K562 (cell line): Measurements from ENCODE around the gene TRPM4. TPM values are rescaled to one million over a fixed set of nuclear protein-coding genes. Genes with fewer than 3 reads are reported as not detected.

Experiments used
- BHLHE40 ChIP-seq: IDR thresholded peaks from 2 replicates; pipeline ENCODE4 v1.6.1; 2011; ENCODE audit warnings: low read length, improper control_type of control experiment
- BRD4 ChIP-seq: fragments of 200-600 bp; sonication (generic); IDR thresholded peaks from 2 replicates; pipeline ENCODE4 v1.6.1; 2017; ENCODE audit warnings: inconsistent platforms
- CBX2 ChIP-seq: fragments of 200-600 bp; sonication (generic); IDR thresholded peaks from one replicate; pipeline ENCODE4 v1.6.1; 2012; ENCODE audit warnings: mild to moderate bottlenecking, low read length, inconsistent platforms; ENCODE audit not compliant: insufficient read depth, poor library complexity, severe bottlenecking
- FOXA3 ChIP-seq, 2 experiments: fragments of 450-650 bp in 1 of 2; sonication (generic) in 1 of 2; formaldehyde crosslinking; IDR thresholded peaks in 1 of 2; conservative IDR thresholded peaks in 1 of 2; 2 replicates each; pipeline versions ENCODE4 v1.4.0 to v1.8.0; 2020 to 2022; ENCODE audit warnings: mild to moderate bottlenecking in 2 of 2, missing genetic modification reagents in 1 of 2
- FOXJ2 ChIP-seq: fragments of 200-800 bp; sonication (Bioruptor generic); IDR thresholded peaks from 2 replicates; pipeline ENCODE4 v1.6.1; 2016; ENCODE audit warnings: missing genetic modification characterization, missing compliant biosample characterization
- GTF3C2 ChIP-seq: IDR thresholded peaks from 3 replicates; pipeline ENCODE4 v1.6.1; 2011; ENCODE audit warnings: borderline replicate concordance, mild to moderate bottlenecking, moderate library complexity; ENCODE audit not compliant: insufficient read length; ENCODE audit errors: extremely low read depth
- NFE2 ChIP-seq: IDR thresholded peaks from 2 replicates; pipeline ENCODE4 v1.6.1; 2014; ENCODE audit warnings: antibody characterized with exemption, low read depth
- NR2C1 ChIP-seq, 2 experiments: fragments of 450-650 bp; IDR thresholded peaks; 2 replicates each; pipeline ENCODE4 v1.6.1; 2017; ENCODE audit warnings: mild to moderate bottlenecking in 2 of 2, antibody characterized with exemption in 1 of 2, inconsistent platforms in 1 of 2, missing compliant biosample characterization in 1 of 2, missing genetic modification characterization in 1 of 2
- NRF1 ChIP-seq, 2 experiments: fragments of 450-650 bp; IDR thresholded peaks in 1 of 2; conservative IDR thresholded peaks in 1 of 2; 2 replicates each; pipeline ENCODE4 v1.6.1; 2014; ENCODE audit warnings: mild to moderate bottlenecking in 2 of 2
- PATZ1 ChIP-seq: fragments of 250-450 bp; sonication (Bioruptor Pico); IDR thresholded peaks from 2 replicates; pipeline ENCODE4 v1.5.0; 2020; ENCODE audit warnings: mild to moderate bottlenecking, borderline replicate concordance
- RBFOX2 ChIP-seq: fragments of 200-400 bp; formaldehyde crosslinking; IDR thresholded peaks from 2 replicates; pipeline ENCODE4 v1.6.1; 2017; ENCODE audit warnings: low read depth, mild to moderate bottlenecking, low read length, moderate library complexity
- SAP30 ChIP-seq: fragments of 200-600 bp; sonication (generic); IDR thresholded peaks from 2 replicates; pipeline ENCODE4 v1.6.1; 2012; ENCODE audit warnings: borderline replicate concordance, low read depth, mild to moderate bottlenecking, moderate library complexity, low read length, control low read depth, inconsistent platforms; ENCODE audit not compliant: insufficient read depth, poor library complexity, severe bottlenecking
- SIN3A ChIP-seq, 2 experiments: fragments of 150-350 bp in 1 of 2; IDR thresholded peaks; 2 replicates each; pipeline ENCODE4 v1.6.1; 2011 to 2016; ENCODE audit warnings: borderline replicate concordance in 2 of 2, low read depth in 2 of 2, low read length in 2 of 2, mild to moderate bottlenecking in 2 of 2, moderate library complexity in 2 of 2; ENCODE audit not compliant: control insufficient read depth in 1 of 2
- SUPT5H ChIP-seq: fragments of 450-650 bp; IDR thresholded peaks from 2 replicates; pipeline ENCODE4 v1.6.1; 2016
- ZNF12 ChIP-seq: sonication (generic); formaldehyde crosslinking; IDR thresholded peaks from 2 replicates; pipeline ENCODE4 v1.4.0; 2020; ENCODE audit warnings: mild to moderate bottlenecking, missing genetic modification reagents
- ZNF395 ChIP-seq: fragments of 200-800 bp; sonication (Bioruptor generic); IDR thresholded peaks from 2 replicates; pipeline ENCODE4 v1.6.1; 2017; ENCODE audit warnings: missing genetic modification characterization, missing compliant biosample characterization
- ZNF644 ChIP-seq: fragments of 200-800 bp; sonication (Bioruptor generic); IDR thresholded peaks from 2 replicates; pipeline ENCODE4 v1.6.1; 2016; ENCODE audit warnings: low read depth, missing genetic modification characterization, missing compliant biosample characterization
- ZNF780A ChIP-seq: fragments of 250-450 bp; sonication (Bioruptor Pico); IDR thresholded peaks from 2 replicates; pipeline ENCODE4 v1.5.0; 2021; ENCODE audit warnings: mild to moderate bottlenecking
- polyA plus RNA-seq, 8 experiments: library from polyadenylated mRNA; depleted of rRNA in 4 of 8; stranded (reverse) in 5 of 8; unstranded in 3 of 8; fragments of >200 nt; fragmentation: Nextera tagmentation in 2 of 8; fragmentation: Illumina TruSeq in 1 of 8; extraction: Ambion mirVana in 2 of 8; extraction: Trizol in 1 of 8; gene quantifications; 2 replicates each; pipeline versions ENCODE4 v1.2.1 to v1.2.3, GENCODE V29; 2011 to 2014; ENCODE audit warnings: inconsistent platforms in 1 of 8, missing spikeins in 1 of 8
- total RNA-seq, 7 experiments: library from RNA; depleted of rRNA in 6 of 7; stranded (reverse); fragments of >200 nt in 6 of 7; fragmentation: Illumina TruSeq in 2 of 7; extraction: Trizol in 2 of 7; gene quantifications; 2 replicates each; pipeline versions ENCODE4 v1.2.1 to v1.2.3, GENCODE V29; 2011 to 2021; ENCODE audit warnings: low replicate concordance in 1 of 7

Gene TRPM4
- total and polyA plus RNA-seq, 9 of the 15 experiments (the other 6 are each of a cell fraction or from before 2014, with no cell fraction given), result 6.5 to 45.4 (median 15.2) TPM

GRCh38 chr19:49117677-49118564 is 39.7 kb upstream of the TRPM4 start (continued):
- TF ChIP-seq BHLHE40 (peak; percentile 27; the same call in 1 of the 2 replicates), ZNF644 (tag) (no peak), SUPT5H (no peak), NRF1 (conservative IDR thresholded peaks at IDR 0.05 in 1 of 2, IDR thresholded peaks at IDR 0.05 in 1 of 2) (no peak), NFE2 (no peak), FOXJ2 (tag) (peak; percentile 26; the same call in 1 of the 2 replicates), CBX2 (no peak), GTF3C2 (no peak), ZNF12 (CRISPR knock-in tag) (no peak), BRD4 (no peak), PATZ1 (CRISPR knock-in tag) (no peak), NR2C1 (IDR thresholded peaks at IDR 0.05) (peak; percentile 86), NR2C1 (tag; IDR thresholded peaks at IDR 0.05) (peak; percentile 87), SAP30 (peak; percentile 18), ZNF780A (CRISPR knock-in tag) (no peak), FOXA3 (CRISPR knock-in tag; conservative IDR thresholded peaks at IDR 0.05 in 1 of 2, IDR thresholded peaks at IDR 0.05 in 1 of 2) (0 out of 4 replicates have a peak, but pooled peaks of 1 of the 2 experiments have one; percentile 17), ZNF395 (CRISPR knock-in tag) (no peak), SIN3A (IDR thresholded peaks at IDR 0.05; ENCODE audit: borderline replicate concordance in 2 of 2, control insufficient read depth in 1 of 2, low read depth in 2 of 2, low read length in 2 of 2) (no peak), RBFOX2 (no peak)
